GM18526 (cell line): ENCODE data around the gene SLC6A7.

Source experiments
- POLR2A ChIP-seq: IDR thresholded peaks from 3 replicates; pipeline ENCODE4 v1.6.1; 2011; ENCODE audit not compliant: insufficient read length; ENCODE audit errors: extremely low read depth

SLC6A7 gene

DNA sequence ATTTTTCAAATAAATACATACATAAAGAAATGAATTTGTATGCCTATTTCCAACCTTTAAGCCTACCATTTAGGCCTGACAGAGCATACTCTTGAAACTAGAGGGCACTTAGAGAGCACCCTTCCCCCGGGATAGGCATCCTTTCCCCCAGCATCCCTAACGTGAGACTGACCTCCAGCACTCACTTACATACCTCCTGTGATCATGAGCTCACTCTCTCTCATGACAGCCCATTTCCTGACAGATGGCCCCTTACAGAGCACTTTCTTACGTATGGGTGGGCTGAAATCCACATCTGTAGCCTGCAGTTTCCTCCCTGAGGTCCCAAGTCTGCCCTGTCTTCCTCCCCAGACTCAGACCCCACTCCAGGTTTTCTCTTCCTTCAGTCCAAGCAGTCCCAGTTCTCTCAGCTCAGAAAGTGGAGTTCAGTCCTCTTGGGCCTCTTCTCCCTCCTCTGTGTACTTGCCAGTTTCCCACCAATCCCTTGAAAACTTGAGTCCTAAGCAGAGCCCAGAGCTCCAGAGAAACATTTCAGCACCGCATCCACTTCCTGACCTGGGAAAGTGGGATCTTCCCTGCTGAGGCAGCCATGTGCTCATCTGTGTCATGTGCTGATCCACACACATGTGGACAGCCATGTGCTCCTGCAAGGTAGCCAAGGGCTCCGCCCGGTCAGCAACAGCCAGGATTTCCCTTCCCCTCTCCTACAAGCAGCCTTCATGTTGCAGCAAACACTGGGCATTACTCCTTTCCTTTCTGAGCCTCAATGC, 25.5 kb upstream of the SLC6A7 start:
- TF ChIP-seq POLR2A, result no peak

DNA sequence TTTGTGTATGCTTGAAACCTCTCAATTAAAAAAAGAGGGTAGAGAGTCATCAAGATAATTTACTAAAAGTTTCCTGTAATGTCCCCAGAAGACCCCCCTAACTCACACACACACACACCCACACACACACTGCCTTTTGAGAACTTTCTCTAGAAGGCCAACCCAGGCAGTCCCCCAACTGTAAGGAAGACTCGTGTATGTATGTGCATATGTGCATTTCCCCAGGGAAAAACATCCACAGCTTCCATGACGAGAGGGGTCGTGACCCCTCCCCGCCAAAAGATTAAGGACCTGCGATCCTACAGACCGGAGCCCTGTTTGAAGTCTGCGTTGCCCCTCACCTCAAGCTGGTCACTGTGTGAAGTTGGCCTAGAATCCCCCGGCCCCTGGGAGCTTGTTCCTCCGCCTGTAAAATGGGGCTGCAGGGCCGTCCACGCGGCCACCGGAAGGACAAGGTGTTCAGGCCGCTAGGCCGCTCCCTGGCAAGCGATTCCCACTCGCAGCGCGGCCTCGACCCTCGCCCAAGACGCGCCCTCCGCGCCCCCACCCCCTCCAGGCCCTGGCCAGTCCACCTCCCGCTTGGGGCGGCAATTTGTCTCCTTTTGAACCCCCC, 23.7 kb upstream of the SLC6A7 start:
- TF ChIP-seq POLR2A, result no peak

DNA sequence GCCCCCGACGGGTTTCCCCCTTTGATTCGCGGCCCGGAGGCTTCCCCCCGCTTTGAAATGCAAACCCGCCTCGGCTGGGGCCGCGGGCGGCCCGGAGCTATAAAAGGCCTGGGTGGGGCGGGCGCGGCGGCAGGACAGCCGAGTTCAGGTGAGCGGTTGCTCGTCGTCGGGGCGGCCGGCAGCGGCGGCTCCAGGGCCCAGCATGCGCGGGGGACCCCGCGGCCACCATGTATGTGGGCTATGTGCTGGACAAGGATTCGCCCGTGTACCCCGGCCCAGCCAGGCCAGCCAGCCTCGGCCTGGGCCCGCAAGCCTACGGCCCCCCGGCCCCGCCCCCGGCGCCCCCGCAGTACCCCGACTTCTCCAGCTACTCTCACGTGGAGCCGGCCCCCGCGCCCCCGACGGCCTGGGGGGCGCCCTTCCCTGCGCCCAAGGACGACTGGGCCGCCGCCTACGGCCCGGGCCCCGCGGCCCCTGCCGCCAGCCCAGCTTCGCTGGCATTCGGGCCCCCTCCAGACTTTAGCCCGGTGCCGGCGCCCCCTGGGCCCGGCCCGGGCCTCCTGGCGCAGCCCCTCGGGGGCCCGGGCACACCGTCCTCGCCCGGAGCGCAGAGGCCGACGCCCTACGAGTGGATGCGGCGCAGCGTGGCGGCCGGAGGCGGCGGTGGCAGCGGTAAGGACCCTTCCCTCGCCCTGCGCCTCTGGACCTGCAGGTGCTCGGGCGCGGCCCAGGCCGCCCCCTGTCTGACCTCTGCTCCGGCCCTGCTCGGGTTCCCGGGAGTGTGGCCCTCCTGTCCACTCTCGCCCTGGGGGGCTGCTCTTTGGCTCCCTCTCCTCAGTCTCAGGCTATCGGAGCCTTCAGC, 23.0 kb upstream of the SLC6A7 start, which contains the start of gene CDX1:
CDX1 (plus strand) TSS at position 129 of the 862 bp plus-strand sequence; CDS start at position 228, 99 bp downstream.
- no peak for TF ChIP-seq POLR2A

DNA sequence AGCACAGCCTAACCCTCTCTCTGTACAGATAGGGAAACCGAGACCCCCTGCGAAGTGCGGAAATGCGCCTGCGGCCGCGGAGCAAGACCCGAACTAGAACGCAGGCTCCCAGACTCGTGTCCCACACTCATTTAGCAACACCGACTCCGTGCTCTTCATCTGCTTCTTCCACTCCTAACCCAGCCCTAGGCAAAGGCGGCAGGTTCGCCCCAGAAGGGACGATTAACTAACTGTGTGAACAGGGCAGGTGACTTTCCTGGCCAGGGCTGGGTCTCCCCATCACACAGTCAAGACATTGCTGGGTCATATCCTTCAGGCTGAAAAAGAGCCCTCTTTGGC, 22.4 kb upstream of the SLC6A7 start:
- TF ChIP-seq POLR2A, result no peak

DNA sequence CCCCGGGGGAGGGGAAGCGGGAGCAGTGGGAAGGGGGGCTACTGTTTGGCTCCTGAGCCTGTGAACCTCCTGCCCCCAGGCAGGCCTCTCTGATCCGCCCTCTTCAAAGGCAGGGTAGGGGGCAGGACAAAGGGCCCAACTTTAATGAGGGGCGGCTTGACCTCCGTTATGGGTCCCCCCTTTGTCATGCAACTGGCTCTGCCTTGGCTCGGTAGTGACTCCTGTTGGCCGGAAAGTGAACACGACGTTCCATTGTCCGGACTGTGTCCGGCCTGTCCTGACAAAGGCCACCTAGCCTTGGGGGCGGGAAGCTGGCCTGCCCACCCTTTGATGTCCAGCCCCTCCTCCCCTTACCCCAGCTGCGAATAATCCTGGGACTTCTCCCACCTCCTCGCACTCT, 22.0 kb upstream of the SLC6A7 start:
- TF ChIP-seq POLR2A, result no peak

DNA sequence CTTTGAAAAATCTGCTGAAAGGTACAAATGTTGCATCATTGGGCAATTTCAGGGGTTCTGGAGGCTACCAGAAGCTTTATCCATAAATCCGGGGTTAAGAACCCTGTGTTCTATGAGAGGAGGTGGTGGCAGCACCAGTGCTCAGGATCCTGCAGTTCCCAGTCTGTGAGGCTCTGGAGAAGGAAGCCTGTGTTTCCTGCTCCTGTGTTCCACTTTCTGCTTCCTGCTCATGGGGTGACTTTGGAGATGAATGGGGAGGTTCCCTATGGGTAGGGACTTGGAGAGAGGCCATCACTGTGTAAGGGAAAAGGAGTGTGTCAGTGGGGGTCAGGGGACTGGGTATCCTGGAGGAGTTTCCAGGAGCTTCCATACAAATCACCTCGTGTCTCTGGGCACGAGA, 21.0 kb upstream of the SLC6A7 start:
- no peak for TF ChIP-seq POLR2A

DNA sequence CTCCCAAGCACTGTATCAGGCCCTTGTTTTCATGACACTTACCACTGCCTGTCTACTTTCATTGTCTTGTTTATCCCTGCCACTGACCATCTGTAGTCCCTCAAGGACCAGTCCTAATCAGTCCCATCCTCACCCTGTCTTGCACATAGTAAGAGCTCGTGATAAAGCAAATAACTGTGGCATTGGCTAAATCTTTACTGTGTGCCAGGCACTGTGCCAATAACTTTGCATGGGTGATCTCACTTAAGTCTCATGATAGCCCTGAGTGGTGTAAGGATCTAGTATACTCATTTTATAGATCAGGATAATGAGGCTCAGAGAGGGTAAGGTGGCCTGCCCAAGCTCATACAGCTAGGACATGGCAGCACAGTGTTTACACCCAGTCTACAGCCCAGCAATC, 17.7 kb upstream of the SLC6A7 start:
- TF ChIP-seq POLR2A, result no peak

DNA sequence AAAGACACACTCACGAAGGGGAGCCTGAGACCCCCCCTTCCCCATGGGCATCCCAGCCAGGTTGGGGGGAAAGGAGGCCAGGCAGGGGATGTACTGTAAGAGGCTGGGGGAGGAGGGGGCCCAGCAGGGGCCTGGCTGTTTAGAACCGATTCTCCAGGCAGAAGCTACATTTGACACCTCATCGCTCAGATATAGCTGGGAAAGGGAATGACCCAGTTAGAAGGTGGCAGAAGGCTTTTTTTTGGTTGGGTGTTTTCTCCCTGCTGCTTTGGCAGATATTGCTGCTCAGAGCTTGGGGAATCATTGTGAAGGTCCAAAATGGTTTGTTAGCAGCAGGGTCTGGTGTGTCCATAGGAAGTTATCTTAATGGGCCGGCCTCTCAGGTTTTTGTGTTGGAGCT, 17.3 kb upstream of the SLC6A7 start:
- no peak for TF ChIP-seq POLR2A

DNA sequence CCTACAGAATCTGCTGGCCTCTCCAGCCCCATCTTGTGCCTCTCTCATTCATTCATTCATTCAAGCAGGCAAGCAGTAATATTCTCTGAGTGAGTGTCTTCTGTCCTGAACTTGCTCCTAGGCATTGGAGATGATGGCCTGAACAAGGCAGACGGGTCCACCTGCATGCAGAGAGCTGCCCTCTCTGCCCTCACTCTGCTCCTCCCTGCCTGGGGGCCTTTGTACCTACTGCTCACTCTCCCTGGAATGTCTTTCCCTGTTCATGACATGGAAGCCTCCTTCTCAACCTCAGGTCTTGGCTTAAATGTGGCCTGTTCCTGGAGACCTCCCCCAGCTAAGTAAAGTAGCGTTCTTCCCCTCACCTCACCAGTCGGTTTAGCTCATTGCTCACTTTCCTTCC, 16.7 kb upstream of the SLC6A7 start:
- TF ChIP-seq POLR2A, result no peak

DNA sequence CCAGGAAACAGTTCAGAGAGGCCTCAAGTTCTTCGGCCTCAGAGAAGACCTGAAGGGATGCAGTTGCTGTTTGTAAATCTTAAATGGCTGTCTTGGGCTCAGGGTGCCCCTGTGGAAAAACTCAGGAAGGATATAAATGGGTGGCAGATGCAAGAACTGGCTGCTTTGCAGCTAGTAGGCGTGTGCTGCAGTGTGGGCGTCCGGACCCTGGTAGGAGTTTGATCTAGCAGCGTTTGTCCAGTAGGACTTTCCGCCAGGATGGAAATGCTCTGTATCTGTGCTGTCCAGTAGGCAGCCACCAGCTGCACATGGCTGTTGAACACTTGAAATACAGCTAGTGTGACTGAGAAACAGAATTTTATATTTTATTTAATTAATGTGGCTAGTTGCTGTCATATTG, 15.6 kb upstream of the SLC6A7 start:
- TF ChIP-seq POLR2A, result no peak

DNA sequence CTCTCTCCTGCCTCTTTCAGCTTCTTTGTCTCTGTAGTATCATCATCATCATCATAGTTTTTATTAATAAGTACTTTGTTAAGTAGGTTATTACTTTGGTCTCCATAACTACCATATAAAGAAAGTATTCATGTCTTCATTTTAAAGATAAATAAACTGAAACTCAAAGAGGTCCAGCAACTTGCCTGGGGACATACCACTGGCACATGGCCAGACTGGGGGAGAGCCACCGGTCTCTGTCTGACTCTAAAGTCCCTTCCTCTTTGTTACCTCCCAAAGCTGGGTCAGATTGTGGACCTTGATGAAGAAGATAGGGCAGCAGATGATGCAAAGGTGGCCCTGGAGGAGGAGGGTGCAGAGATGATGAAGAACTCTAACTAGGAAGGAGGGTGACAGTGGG, 14.8 kb upstream of the SLC6A7 start:
- TF ChIP-seq POLR2A, result no peak

DNA sequence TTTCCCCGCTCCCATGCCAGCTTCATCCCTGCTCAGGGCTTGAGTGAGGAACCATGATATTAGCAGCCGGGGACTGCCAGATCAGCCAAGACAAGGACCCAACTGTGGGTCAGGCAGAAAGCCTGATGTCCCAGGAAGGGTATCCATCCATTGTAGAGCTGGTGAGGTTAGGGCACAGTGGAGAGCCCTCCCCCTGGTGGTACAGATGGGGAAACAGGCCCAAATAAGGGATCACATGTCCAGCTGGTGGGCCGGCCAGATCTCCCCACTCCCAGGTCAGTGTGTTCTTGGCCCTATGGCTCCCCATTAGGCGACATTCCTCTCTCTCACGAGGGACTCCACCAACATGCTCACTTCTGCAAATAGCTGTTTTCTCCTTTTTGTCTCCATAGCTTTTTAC, 14.3 kb upstream of the SLC6A7 start:
- no peak for TF ChIP-seq POLR2A

DNA sequence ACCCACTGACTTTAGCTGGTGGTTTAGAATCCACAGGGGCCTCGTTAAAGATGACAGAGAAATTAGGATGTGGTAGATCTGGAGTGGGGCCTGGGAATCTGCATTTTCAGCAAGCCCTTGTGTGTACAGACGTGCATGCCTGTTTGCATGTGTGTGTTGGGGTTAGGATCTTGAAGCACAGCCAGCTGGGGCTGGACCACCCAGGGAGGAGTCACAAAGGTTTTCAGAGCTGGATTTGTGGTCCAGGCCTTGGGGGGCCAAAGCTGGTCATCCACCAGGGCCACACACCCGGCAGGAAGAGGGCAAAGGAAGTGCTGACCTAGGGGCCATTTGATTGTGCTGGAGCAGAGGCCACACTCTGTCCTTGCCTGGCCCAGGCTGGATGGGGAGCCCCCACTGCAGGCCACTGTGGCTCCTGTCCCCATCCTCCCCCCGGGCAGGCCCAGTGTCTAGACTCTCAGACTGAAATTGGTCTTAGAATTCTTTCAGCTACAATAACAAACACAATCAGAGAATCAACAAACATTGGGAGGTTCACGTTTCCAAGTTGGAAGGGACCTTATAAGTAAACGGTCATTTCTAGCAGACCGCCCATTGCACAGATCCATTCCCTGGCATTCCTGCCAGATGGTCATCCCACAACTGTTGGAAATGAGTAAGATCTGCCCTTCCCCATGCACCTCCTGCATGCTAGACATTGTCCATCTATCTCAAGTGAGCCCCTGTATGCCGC, 13.0 kb upstream of the SLC6A7 start:
- TF ChIP-seq POLR2A, result no peak

DNA sequence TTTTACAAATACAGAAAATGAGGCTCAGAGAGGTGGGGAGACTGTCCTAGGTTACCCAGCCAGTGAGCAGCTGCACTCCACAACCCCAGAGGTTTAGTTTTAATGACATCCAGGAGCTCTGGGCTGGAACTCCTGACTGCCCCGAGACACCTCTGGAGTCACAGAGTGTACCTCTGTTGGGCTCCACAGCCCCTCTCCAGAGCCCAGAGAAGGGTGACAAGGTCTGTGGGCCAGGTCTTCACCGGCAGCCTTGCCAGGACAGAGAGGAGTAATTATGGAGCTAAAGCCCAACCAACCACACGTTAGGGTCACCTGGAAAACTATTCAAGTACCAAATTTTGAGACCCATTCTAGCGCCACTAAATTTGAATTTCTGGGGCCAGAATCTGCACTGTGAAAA, 12.1 kb upstream of the SLC6A7 start:
- no peak for TF ChIP-seq POLR2A

DNA sequence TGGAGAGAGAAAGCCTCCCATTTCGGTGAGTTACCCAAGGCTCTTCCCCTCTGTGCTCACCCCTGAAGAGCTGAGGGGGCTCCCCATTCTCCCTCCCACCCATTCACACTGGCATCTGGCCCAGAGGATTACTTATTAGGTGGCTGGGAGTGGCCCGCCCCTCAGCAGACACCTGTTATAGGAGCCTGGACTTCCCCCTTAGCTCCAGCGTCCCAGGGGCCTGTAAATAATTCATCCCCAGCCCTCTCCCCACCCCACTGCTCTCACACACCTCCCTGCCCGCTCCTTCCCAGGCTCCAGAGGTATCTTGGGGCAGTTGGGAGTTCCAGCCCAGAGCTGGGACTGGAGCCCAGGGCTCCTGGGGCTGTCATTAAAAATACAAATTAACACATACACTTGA, 11.6 kb upstream of the SLC6A7 start:
- no peak for TF ChIP-seq POLR2A
